ENCODE data around the gene PHF13.

DNA sequence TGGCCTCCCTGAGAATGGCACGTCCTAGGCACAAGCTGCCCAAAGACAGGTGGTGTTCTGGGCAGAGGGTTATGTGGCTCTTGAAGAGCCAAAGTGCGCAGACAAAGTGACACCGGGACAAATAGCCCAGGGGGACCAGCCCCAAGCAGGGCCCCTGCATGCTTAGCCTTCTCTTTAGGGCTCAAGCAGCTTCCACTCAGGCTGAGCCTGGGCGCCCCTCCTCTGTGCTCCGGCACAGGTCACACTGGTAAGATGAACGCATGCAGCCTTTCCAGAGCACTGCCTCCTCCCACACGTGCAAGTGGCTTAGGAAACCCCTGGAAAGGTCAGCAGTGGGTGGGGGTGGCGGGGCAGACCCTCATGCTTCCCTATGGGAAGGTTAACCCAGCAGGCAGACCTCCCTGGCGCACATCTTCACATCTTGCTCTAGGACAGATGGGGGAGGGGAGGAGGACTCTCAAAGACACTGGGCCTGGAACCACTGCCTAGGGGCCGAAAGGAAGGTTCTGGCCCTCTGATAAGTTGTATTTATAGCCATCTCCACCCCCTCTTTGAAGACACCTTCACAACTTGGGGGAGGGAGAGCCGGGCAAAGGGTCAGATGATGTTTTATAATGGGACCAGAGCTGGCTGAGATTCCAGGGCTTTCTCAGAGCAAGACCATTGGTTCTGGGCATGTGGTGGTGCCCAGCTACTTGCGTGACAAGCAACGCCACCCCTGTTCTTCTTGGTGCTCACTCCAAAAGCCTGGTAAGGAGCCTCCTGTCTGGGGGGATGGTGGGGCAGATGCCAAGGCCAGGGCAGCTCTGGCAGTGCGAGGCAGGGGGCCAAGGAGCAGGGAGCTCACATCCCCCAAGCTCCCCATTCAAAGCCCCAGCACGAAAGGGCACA lies 16.4 kb upstream of the PHF13 start:
- TF ChIP-seq GATA2 (IDR thresholded peaks at IDR 0.05; ENCODE audit: low read depth, low read length) (no peak), GATA3 (IDR thresholded peaks at IDR 0.05; ENCODE audit: low read depth, low read length) (no peak)
